ENCODE data around the gene TXNDC11.

- TF ChIP-seq POLR2A (IDR thresholded peaks at IDR 0.05) (no peak), CTCF (IDR thresholded peaks at IDR 0.05) (no peak)
Measured at GRCh38 chr16:11726008-11726407, 16.6 kb downstream of the TXNDC11 start.
